ENCODE measurements around the gene TAMALIN. TPM values are rescaled to one million over a fixed set of nuclear protein-coding genes. Genes with fewer than 3 reads are reported as not detected.

Gene TAMALIN
- total RNA-seq, 1 experiment from 2014 or later = 0.58 TPM

GRCh38 chr12:51971679-51972421 is 34.9 kb upstream of the TAMALIN start:
- no peak for DNase-seq
- TF ChIP-seq EZH2phosphoT487 (IDR thresholded peaks at IDR 0.05; ENCODE audit: borderline replicate concordance, low read length) (no peak), CTCF (conservative IDR thresholded peaks at IDR 0.05; ENCODE audit: low read depth, low read length) (no peak), EZH2 (IDR thresholded peaks at IDR 0.05; ENCODE audit: low read length, unreplicated experiment) (no peak)
- no peak overlapping the region for H3K27ac ChIP-seq (ENCODE audit: low read length)
- peaks cover 18% of the 10 kb centered on the region for H3K4me1 ChIP-seq (ENCODE audit: insufficient read depth, low read length)
- H3K9ac ChIP-seq (ENCODE audit: low read length) = no peak overlapping the region
- no TSS peak for BruUV-seq (replicated peaks)
- peaks cover 14% of the 10 kb centered on the region; the same call in 1 of the 2 replicates for H4K20me1 ChIP-seq (ENCODE audit: low read length)
- H3K4me3 ChIP-seq (ENCODE audit: low read length) = peak overlapping the region; percentile 38; the same call in 1 of the 2 replicates
- intact Hi-C loops (cut with micrococcal nuclease) = no loop called here
- POLR2A ChIA-PET (ENCODE audit: unreplicated experiment) = interaction anchor here (0.6 kb wide), 1 partner anchor 1010 kb away, joined by 4 read pairs; no protein-coding TSS in a partner anchor
- H3K9me3 ChIP-seq (ENCODE audit: low read length) = no peaks in the 10 kb centered on the region
- ATAC-seq = peak; percentile 25
- no peaks in the 10 kb centered on the region for H3K27me3 ChIP-seq (ENCODE audit: low read length)
- H3F3A ChIP-seq (ENCODE audit: low read length, unreplicated experiment) = peaks cover 9% of the 10 kb centered on the region
- 0 out of 2 replicates have a peak overlapping the region, but pooled peaks have one; percentile 14 for H2AFZ ChIP-seq (ENCODE audit: low read length)
- no peaks in the 10 kb centered on the region; the same call in 1 of the 2 replicates for H3K36me3 ChIP-seq (ENCODE audit: low read depth, low read length)
- peaks cover 23% of the 10 kb centered on the region for H3K79me2 ChIP-seq (ENCODE audit: low read length)
- H3K9me2 ChIP-seq (replicated peaks; ENCODE audit: low read length) = no peaks in the 10 kb centered on the region
- CTCF ChIA-PET = interaction anchor here (0.6 to 0.7 kb wide), 2 partner anchors 21 to 77 kb away, joined by 3 to 4 read pairs; no protein-coding TSS in a partner anchor
- H3K4me2 ChIP-seq (ENCODE audit: low read length) = peak overlapping the region; percentile 73

- H3K4me1 ChIP-seq (ENCODE audit: insufficient read depth, low read length) = peaks cover 18% of the 10 kb centered on the region
- H3K9me3 ChIP-seq (ENCODE audit: low read length) = no peaks in the 10 kb centered on the region
- DNase-seq = no peak
- H3K9me2 ChIP-seq (replicated peaks; ENCODE audit: low read length) = no peaks in the 10 kb centered on the region
- H3K36me3 ChIP-seq (ENCODE audit: low read depth, low read length) = no peaks in the 10 kb centered on the region; the same call in 1 of the 2 replicates
- no peak for TF ChIP-seq CTCF (conservative IDR thresholded peaks at IDR 0.05; ENCODE audit: low read depth, low read length)
- no peak for TF ChIP-seq EZH2phosphoT487 (IDR thresholded peaks at IDR 0.05; ENCODE audit: borderline replicate concordance, low read length)
- TF ChIP-seq EZH2 (IDR thresholded peaks at IDR 0.05; ENCODE audit: low read length, unreplicated experiment) = no peak
- no peak overlapping the region for H3K27ac ChIP-seq (ENCODE audit: low read length)
- no peak overlapping the region for H2AFZ ChIP-seq (ENCODE audit: low read length)
- CTCF ChIA-PET = interaction anchor here (0.7 kb wide), 1 partner anchor 21 kb away, joined by 4 read pairs; no protein-coding TSS in a partner anchor
- BruUV-seq (replicated peaks) = no TSS peak
- no peak overlapping the region for H3K9ac ChIP-seq (ENCODE audit: low read length)
- peaks cover 23% of the 10 kb centered on the region for H3K79me2 ChIP-seq (ENCODE audit: low read length)
- H3F3A ChIP-seq (ENCODE audit: low read length, unreplicated experiment) = peaks cover 9% of the 10 kb centered on the region
- intact Hi-C loops (cut with micrococcal nuclease) = no loop called here
- POLR2A ChIA-PET (ENCODE audit: unreplicated experiment) = no interaction called here
- H4K20me1 ChIP-seq (ENCODE audit: low read length) = peaks cover 14% of the 10 kb centered on the region; the same call in 1 of the 2 replicates
- no peak overlapping the region for H3K4me3 ChIP-seq (ENCODE audit: low read length)
- H3K27me3 ChIP-seq (ENCODE audit: low read length) = no peaks in the 10 kb centered on the region
- no peak for ATAC-seq
- no peak overlapping the region for H3K4me2 ChIP-seq (ENCODE audit: low read length)
Observed at GRCh38 chr12:51972422-51972812, 34.3 kb upstream of the TAMALIN start.

GRCh38 chr12:51972849-51973273 is 33.9 kb upstream of the TAMALIN start:
- Histone ChIP-seq H3K36me3 (ENCODE audit: low read depth, low read length) (no peaks in the 10 kb centered on the region; the same call in 1 of the 2 replicates), H4K20me1 (ENCODE audit: low read length) (peaks cover 14% of the 10 kb centered on the region; the same call in 1 of the 2 replicates), H3K27me3 (ENCODE audit: low read length) (no peaks in the 10 kb centered on the region), H3K9me3 (ENCODE audit: low read length) (no peaks in the 10 kb centered on the region), H3K4me1 (ENCODE audit: insufficient read depth, low read length) (peaks cover 18% of the 10 kb centered on the region), H3F3A (ENCODE audit: low read length, unreplicated experiment) (peaks cover 9% of the 10 kb centered on the region), H3K27ac (ENCODE audit: low read length) (no peak overlapping the region), H3K4me2 (ENCODE audit: low read length) (no peak overlapping the region), H3K9ac (ENCODE audit: low read length) (no peak overlapping the region), H3K79me2 (ENCODE audit: low read length) (peaks cover 23% of the 10 kb centered on the region), H3K4me3 (ENCODE audit: low read length) (no peak overlapping the region), H3K9me2 (replicated peaks; ENCODE audit: low read length) (no peaks in the 10 kb centered on the region), H2AFZ (ENCODE audit: low read length) (no peak overlapping the region)
- TF ChIP-seq CTCF (conservative IDR thresholded peaks at IDR 0.05; ENCODE audit: low read depth, low read length) = no peak
- no peak for TF ChIP-seq EZH2phosphoT487 (IDR thresholded peaks at IDR 0.05; ENCODE audit: borderline replicate concordance, low read length)
- no peak for TF ChIP-seq EZH2 (IDR thresholded peaks at IDR 0.05; ENCODE audit: low read length, unreplicated experiment)
- ChIA-PET CTCF (no interaction called here), POLR2A (ENCODE audit: unreplicated experiment) (no interaction called here)
- DNase-seq (no peak), ATAC-seq (no peak)
- intact Hi-C loops (cut with micrococcal nuclease) = no loop called here
- BruUV-seq (replicated peaks) = no TSS peak
